Measurements from ENCODE around the gene SH3BGRL2.

SH3BGRL2 gene

DNA sequence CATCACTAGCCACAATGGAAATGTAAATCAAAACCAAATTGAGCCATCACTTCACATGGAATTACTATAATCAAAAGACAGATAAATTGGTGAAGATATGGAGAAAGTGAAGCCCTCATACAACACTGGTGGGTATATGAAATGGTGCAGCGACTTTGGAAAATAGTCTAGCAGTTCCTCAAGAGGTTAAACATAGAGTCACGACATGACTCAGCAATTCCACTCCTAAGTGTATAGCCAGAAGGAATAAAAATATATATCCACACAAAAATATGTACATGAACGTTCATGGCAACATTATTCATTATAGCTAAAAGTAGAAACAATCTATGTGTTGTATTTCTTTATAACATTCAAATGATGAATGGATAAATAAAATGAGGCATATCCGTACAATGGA, 33.1 kb upstream of the SH3BGRL2 start:
- no peak for ATAC-seq (ENCODE audit: low read depth)

DNA sequence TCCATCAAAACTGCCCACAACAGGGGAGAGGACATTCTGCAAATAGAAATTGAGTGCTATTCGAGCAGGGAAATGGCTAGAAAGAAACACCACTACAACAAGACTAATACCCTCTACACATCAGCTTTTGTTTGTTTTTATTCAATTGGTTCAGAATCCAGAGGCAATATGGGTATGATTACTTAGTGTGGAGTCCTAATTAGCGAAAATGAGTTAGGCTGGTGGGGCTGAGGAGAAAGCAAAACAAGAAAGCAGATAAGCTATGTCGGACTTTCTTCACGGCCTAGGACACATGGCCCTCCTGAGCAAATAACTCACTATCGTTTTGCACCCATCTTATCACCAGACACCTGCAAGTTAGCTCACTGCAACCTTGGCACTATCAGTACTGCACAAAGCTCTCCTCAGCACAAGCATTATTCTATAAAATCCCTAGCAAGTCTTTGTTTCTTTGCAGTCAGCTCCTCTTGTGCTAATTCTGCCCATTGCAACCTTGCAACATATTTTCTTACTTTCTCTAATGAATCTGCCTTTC, 31.3 kb upstream of the SH3BGRL2 start:
- ATAC-seq (ENCODE audit: low read depth) (no peak), DNase-seq (ENCODE audit: low spot score) (no peak)
- TF ChIP-seq CTCF (IDR thresholded peaks at IDR 0.05; ENCODE audit: poor library complexity, severe bottlenecking): no peak
- no peaks in the 10 kb centered on the region for H3K36me3 ChIP-seq (ENCODE audit: low read depth)
- H3K4me3 ChIP-seq (ENCODE audit: severe bottlenecking): no peak overlapping the region
- H3K9me3 ChIP-seq (ENCODE audit: severe bottlenecking): no peaks in the 10 kb centered on the region
- H3K27ac ChIP-seq (ENCODE audit: poor library complexity, severe bottlenecking): no peak overlapping the region
- H3K4me1 ChIP-seq (ENCODE audit: insufficient read depth, poor library complexity, severe bottlenecking): peaks cover 3% of the 10 kb centered on the region
- no peaks in the 10 kb centered on the region for H3K27me3 ChIP-seq (ENCODE audit: insufficient read depth, poor library complexity, severe bottlenecking)

More for the DNA sequence above, 33.1 kb upstream of the SH3BGRL2 start:
- H3K4me1 ChIP-seq (ENCODE audit: insufficient read depth, poor library complexity, severe bottlenecking): peaks cover 3% of the 10 kb centered on the region
- H3K36me3 ChIP-seq (ENCODE audit: low read depth): no peaks in the 10 kb centered on the region
- no peaks in the 10 kb centered on the region for H3K27me3 ChIP-seq (ENCODE audit: insufficient read depth, poor library complexity, severe bottlenecking)
- H3K4me3 ChIP-seq (ENCODE audit: severe bottlenecking): no peak overlapping the region
- DNase-seq (ENCODE audit: low spot score): no peak
- no peaks in the 10 kb centered on the region for H3K9me3 ChIP-seq (ENCODE audit: severe bottlenecking)
- TF ChIP-seq CTCF (IDR thresholded peaks at IDR 0.05; ENCODE audit: poor library complexity, severe bottlenecking): no peak
- no peak overlapping the region for H3K27ac ChIP-seq (ENCODE audit: poor library complexity, severe bottlenecking)

GRCh38 chr6:79600313-79600712, 30.8 kb upstream of the SH3BGRL2 start:
- Histone ChIP-seq H3K9me3 (ENCODE audit: severe bottlenecking) (no peaks in the 10 kb centered on the region), H3K4me3 (ENCODE audit: severe bottlenecking) (no peak overlapping the region), H3K27me3 (ENCODE audit: insufficient read depth, poor library complexity, severe bottlenecking) (no peaks in the 10 kb centered on the region), H3K36me3 (ENCODE audit: low read depth) (no peaks in the 10 kb centered on the region), H3K4me1 (ENCODE audit: insufficient read depth, poor library complexity, severe bottlenecking) (peaks cover 3% of the 10 kb centered on the region), H3K27ac (ENCODE audit: poor library complexity, severe bottlenecking) (no peak overlapping the region)
- no peak for TF ChIP-seq CTCF (IDR thresholded peaks at IDR 0.05; ENCODE audit: poor library complexity, severe bottlenecking)
- ATAC-seq (ENCODE audit: low read depth) (no peak), DNase-seq (ENCODE audit: low spot score) (no peak)

DNA sequence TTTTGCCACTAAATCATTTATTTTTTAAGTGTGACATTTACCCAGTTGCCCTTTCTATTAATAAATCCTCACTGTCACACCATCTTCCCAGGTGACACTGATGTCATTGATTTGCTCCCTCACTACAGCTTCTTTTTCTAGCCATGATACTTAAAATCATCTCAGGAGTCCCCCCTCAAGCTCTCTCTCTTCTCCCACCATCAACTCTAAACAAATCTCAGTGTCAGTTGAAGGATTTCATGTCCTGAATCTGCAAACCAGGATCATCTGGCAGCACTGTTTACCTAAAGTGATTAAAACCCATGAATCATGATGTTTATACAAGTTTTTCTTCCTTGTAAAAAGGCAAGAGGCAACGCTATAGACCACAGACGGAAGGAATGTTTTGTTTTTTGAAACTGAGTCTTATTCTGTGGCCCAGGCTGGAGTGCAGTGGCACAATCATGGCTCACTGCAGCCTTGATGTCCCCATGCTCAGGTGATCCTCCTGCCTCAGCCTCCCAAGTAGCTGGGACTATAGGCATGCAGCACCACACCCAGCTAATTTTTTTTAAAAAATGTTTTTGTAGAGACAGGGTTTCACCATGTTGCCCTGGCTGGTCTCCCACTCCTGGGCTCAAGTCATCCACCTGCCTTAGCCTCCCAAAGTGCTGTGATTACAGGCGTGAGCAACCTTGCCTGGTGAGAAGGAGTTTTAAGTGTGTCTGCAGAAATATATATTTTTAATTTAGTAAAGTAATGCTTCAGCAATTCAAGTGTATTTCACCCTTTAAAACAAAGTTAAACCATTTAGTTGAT, 30.1 kb upstream of the SH3BGRL2 start:
- H3K27ac ChIP-seq (ENCODE audit: poor library complexity, severe bottlenecking): no peak overlapping the region
- H3K36me3 ChIP-seq (ENCODE audit: low read depth): no peaks in the 10 kb centered on the region
- TF ChIP-seq CTCF (IDR thresholded peaks at IDR 0.05; ENCODE audit: poor library complexity, severe bottlenecking): no peak
- H3K9me3 ChIP-seq (ENCODE audit: severe bottlenecking): no peaks in the 10 kb centered on the region
- H3K4me1 ChIP-seq (ENCODE audit: insufficient read depth, poor library complexity, severe bottlenecking): peaks cover 3% of the 10 kb centered on the region
- ATAC-seq (ENCODE audit: low read depth) (peak; percentile 96), DNase-seq (ENCODE audit: low spot score) (no peak)
- H3K4me3 ChIP-seq (ENCODE audit: severe bottlenecking): no peak overlapping the region
- no peaks in the 10 kb centered on the region for H3K27me3 ChIP-seq (ENCODE audit: insufficient read depth, poor library complexity, severe bottlenecking)

GRCh38 chr6:79602859-79603258, 28.3 kb upstream of the SH3BGRL2 start:
- ATAC-seq (ENCODE audit: low read depth): no peak
- H3K4me1 ChIP-seq (ENCODE audit: insufficient read depth, poor library complexity, severe bottlenecking): peaks cover 3% of the 10 kb centered on the region

More at GRCh38 chr6:79602859-79603258, 28.3 kb upstream of the SH3BGRL2 start:
- no peaks in the 10 kb centered on the region for H3K9me3 ChIP-seq (ENCODE audit: severe bottlenecking)
- DNase-seq (ENCODE audit: low spot score): no peak
- no peak overlapping the region for H3K4me3 ChIP-seq (ENCODE audit: severe bottlenecking)
- no peak for TF ChIP-seq CTCF (IDR thresholded peaks at IDR 0.05; ENCODE audit: poor library complexity, severe bottlenecking)
- no peak overlapping the region for H3K27ac ChIP-seq (ENCODE audit: poor library complexity, severe bottlenecking)
- no peaks in the 10 kb centered on the region for H3K27me3 ChIP-seq (ENCODE audit: insufficient read depth, poor library complexity, severe bottlenecking)
- no peaks in the 10 kb centered on the region for H3K36me3 ChIP-seq (ENCODE audit: low read depth)

All from RWPE2 (cell line).